ENCODE measurements around the gene FREM2. TPM values are rescaled to one million over a fixed set of nuclear protein-coding genes. Genes with fewer than 3 reads are reported as not detected.
A peak's percentile ranks its signal among the peaks of the same experiment; 100 is the strongest.

Gene FREM2
- total and polyA plus RNA-seq, 4 donors: 1.6 to 58.3 (median 9.4) TPM

GRCh38 chr13:38819596-38819995, 132.7 kb downstream of the FREM2 start:
- Histone ChIP-seq H3K9ac (ENCODE audit: insufficient read depth in 1 of 2, low read length in 2 of 2) (no peak overlapping the region), H3K27ac (ENCODE audit: low read depth in 1 of 2, low read length in 1 of 2) (no peak overlapping the region), H3K4me1 (ENCODE audit: control insufficient read depth in 5 of 5, insufficient read depth in 5 of 5, low read length in 5 of 5) (peaks cover 0 to 4% (median 4%) of the 10 kb centered on the region in 5 donors), H3K4me3 (no peak overlapping the region), H3K27me3 (ENCODE audit: control insufficient read depth in 3 of 3, insufficient read depth in 3 of 3, low read length in 2 of 3) (no peaks in the 10 kb centered on the region), H3K9me3 (ENCODE audit: control insufficient read depth in 4 of 4, insufficient read depth in 3 of 4, low read length in 3 of 4) (no peaks in the 10 kb centered on the region), H3K36me3 (ENCODE audit: control insufficient read depth in 4 of 4, insufficient read depth in 4 of 4, low read length in 4 of 4) (no peaks in the 10 kb centered on the region)
- DNase-seq: no peak
- WGBS, 2 donors: 89 to 90% methylated on average over 2 of the region's 2 CpGs
- no peak for ATAC-seq (ENCODE audit: insufficient read depth, low FRiP score)
- TF ChIP-seq CTCF (IDR thresholded peaks at IDR 0.05; ENCODE audit: control extremely low read depth, extremely low read depth): no peak

- Histone ChIP-seq H3K9ac (ENCODE audit: insufficient read depth in 1 of 2, low read length in 2 of 2) (no peak overlapping the region), H3K9me3 (ENCODE audit: control insufficient read depth in 4 of 4, insufficient read depth in 3 of 4, low read length in 3 of 4) (no peaks in the 10 kb centered on the region), H3K4me1 (ENCODE audit: control insufficient read depth in 5 of 5, insufficient read depth in 5 of 5, low read length in 5 of 5) (peaks cover 0 to 4% (median 4%) of the 10 kb centered on the region in 5 donors), H3K36me3 (ENCODE audit: control insufficient read depth in 4 of 4, insufficient read depth in 4 of 4, low read length in 4 of 4) (no peaks in the 10 kb centered on the region), H3K27me3 (ENCODE audit: control insufficient read depth in 3 of 3, insufficient read depth in 3 of 3, low read length in 2 of 3) (no peaks in the 10 kb centered on the region), H3K27ac (ENCODE audit: low read depth in 1 of 2, low read length in 1 of 2) (no peak overlapping the region), H3K4me3 (no peak overlapping the region)
- DNase-seq: peak in 1 of 3 donors; percentile 17
- 81 to 85% methylated on average over 8 of the region's 8 CpGs for WGBS, 2 donors
- TF ChIP-seq CTCF (IDR thresholded peaks at IDR 0.05; ENCODE audit: control extremely low read depth, extremely low read depth): no peak
- no peak for ATAC-seq (ENCODE audit: insufficient read depth, low FRiP score)
Measured at GRCh38 chr13:38821770-38822551, 135.1 kb downstream of the FREM2 start.

GRCh38 chr13:38824342-38824741, 137.5 kb downstream of the FREM2 start:
- Histone ChIP-seq H3K27ac (ENCODE audit: low read depth in 1 of 2, low read length in 1 of 2) (no peak overlapping the region), H3K36me3 (ENCODE audit: control insufficient read depth in 4 of 4, insufficient read depth in 4 of 4, low read length in 4 of 4) (no peaks in the 10 kb centered on the region), H3K9ac (ENCODE audit: insufficient read depth in 1 of 2, low read length in 2 of 2) (no peak overlapping the region), H3K4me3 (no peak overlapping the region), H3K27me3 (ENCODE audit: control insufficient read depth in 3 of 3, insufficient read depth in 3 of 3, low read length in 2 of 3) (no peaks in the 10 kb centered on the region), H3K9me3 (ENCODE audit: control insufficient read depth in 4 of 4, insufficient read depth in 3 of 4, low read length in 3 of 4) (no peaks in the 10 kb centered on the region), H3K4me1 (ENCODE audit: control insufficient read depth in 5 of 5, insufficient read depth in 5 of 5, low read length in 5 of 5) (peaks cover 0 to 4% (median 0%) of the 10 kb centered on the region in 5 donors)
- no peak for ATAC-seq (ENCODE audit: insufficient read depth, low FRiP score)
- DNase-seq: no peak
- TF ChIP-seq CTCF (IDR thresholded peaks at IDR 0.05; ENCODE audit: control extremely low read depth, extremely low read depth): no peak
- WGBS, 2 donors: 91% methylated on average over 4 of the region's 4 CpGs
